Spleen (tissue), 11 donors: ENCODE measurements around the gene OR1F1. TPM values are rescaled to one million over a fixed set of nuclear protein-coding genes. Genes with fewer than 3 reads are reported as not detected.

Experiments
- DNase-seq: peaks from one replicate; pipeline ENCODE4 v3.0.0-alpha.2; 2020
- H3K27ac ChIP-seq, 8 donors: fragments of 200-600 bp; sonication (generic) in 7 of 8; 1 replicate in 4 of 8; 2 replicates in 4 of 8; pipeline versions ENCODE4 v1.5.0 to v1.8.0; 2016 to 2021; ENCODE audit warnings: inconsistent platforms in 4 of 8, mild to moderate bottlenecking in 4 of 8, moderate library complexity in 1 of 8
- H3K27me3 ChIP-seq, 7 donors: fragments of 200-600 bp; sonication (generic) in 6 of 7; replicated peaks in 1 of 7; 1 replicate in 4 of 7; 2 replicates in 3 of 7; pipeline versions ENCODE4 v1.5.0 to v1.8.0; 2016 to 2021; ENCODE audit warnings: inconsistent platforms in 3 of 7, mild to moderate bottlenecking in 1 of 7
- H3K36me3 ChIP-seq, 6 donors: fragments of 200-600 bp; sonication (generic) in 5 of 6; 1 replicate in 4 of 6; 2 replicates in 2 of 6; pipeline versions ENCODE4 v1.5.0 to v1.8.0; 2016 to 2021; ENCODE audit warnings: inconsistent platforms in 2 of 6
- H3K4me1 ChIP-seq, 6 donors: fragments of 200-600 bp; sonication (generic) in 5 of 6; 1 replicate in 3 of 6; 2 replicates in 3 of 6; pipeline versions ENCODE4 v1.5.0 to v1.8.0; 2016 to 2021; ENCODE audit warnings: inconsistent platforms in 3 of 6
- H3K4me3 ChIP-seq, 8 donors: fragments of 200-600 bp; sonication (generic) in 7 of 8; 1 replicate in 4 of 8; 2 replicates in 4 of 8; pipeline versions ENCODE4 v1.5.0 to v1.8.0; 2016 to 2021; ENCODE audit warnings: inconsistent platforms in 4 of 8, mild to moderate bottlenecking in 4 of 8, moderate library complexity in 2 of 8
- H3K9me3 ChIP-seq, 8 donors: fragments of 200-600 bp; sonication (generic) in 7 of 8; 1 replicate in 4 of 8; 2 replicates in 4 of 8; pipeline versions ENCODE4 v1.5.0 to v1.8.0; 2016 to 2021; ENCODE audit warnings: inconsistent platforms in 4 of 8
- CTCF ChIP-seq, 11 experiments: fragments of 200-600 bp in 7 of 11; fragments of 450-650 bp in 4 of 11; sonication (generic) in 4 of 11; IDR thresholded peaks in 8 of 11; conservative IDR thresholded peaks in 3 of 11; 1 replicate in 7 of 11; 2 replicates in 4 of 11; pipeline versions ENCODE4 v1.4.0 to v1.8.0; 2016 to 2021; ENCODE audit warnings: antibody characterized with exemption in 11 of 11, inconsistent platforms in 4 of 11, mild to moderate bottlenecking in 1 of 11
- POLR2A ChIP-seq, 3 donors: fragments of 450-650 bp; IDR thresholded peaks; one replicate each; pipeline ENCODE4 v1.5.1; 2017; ENCODE audit warnings: antibody characterized with exemption in 3 of 3, mild to moderate bottlenecking in 1 of 3
- POLR2AphosphoS5 ChIP-seq, 3 donors: sonication (generic); formaldehyde crosslinking; IDR thresholded peaks; one replicate each; pipeline ENCODE4 v1.5.1; 2017; ENCODE audit warnings: antibody characterized with exemption in 3 of 3
- WGBS, 5 donors: extraction: QIAGEN DNeasy Blood & Tissue Kit in 3 of 5; methylation state at CpG; one replicate each; pipeline versions ENCODE4 v1.1.5 to v1.1.7; 2013 to 2018; 5-methylcytosine and 5-hydroxymethylcytosine counted together
- intact Hi-C: fragments of 100-400 bp; cut with DNase I; formaldehyde crosslinking; loops from one replicate; pipeline ENCODE4 v1.15.0; 2023; ENCODE audit warnings: low total_unique reads
- polyA plus RNA-seq, 3 donors: library from polyadenylated mRNA; stranded (reverse); fragments of 200-250 nt; gene quantifications; one replicate each; pipeline ENCODE4 v1.2.1, GENCODE V29; 2013
- total RNA-seq, 7 donors: library from RNA; depleted of rRNA in 3 of 7; stranded (reverse); fragments of >200 nt in 3 of 7; fragmentation: NEBNext Ultra II Directional in 4 of 7; extraction: Animal tissue kit (Norgen Biotek cat#: 25700) in 4 of 7; gene quantifications; one replicate each; pipeline versions ENCODE4 v1.1.0 to v1.2.1, GENCODE V29; 2016 to 2021
- donor health status: healthy with polysubstance abuse.
- donor health status: DM: no; HTN: no; CAD: no; lungs with moderate emphysema.
- donor health status: DM: no; HTN: no; CAD: no.
- donor health status: Bipolar disorder and iron deficiency.
- donor health status: healthy.
- donor health status: DM: no; HTN: no; CAD: no.
- donor health status: DM: yes; HTN: yes; CAD: no.

Gene OR1F1
- total and polyA plus RNA-seq, 10 donors, result not detected

GRCh38 chr16:3173892-3174617 lies 13.9 kb upstream of the OR1F1 start:
- Histone ChIP-seq H3K27me3 (peaks cover 21 to 100% (median 95%) of the 10 kb centered on the region in 7 donors), H3K4me3 (peak overlapping the region in 1 of 8 donors; percentile 33), H3K9me3 (no peaks in the 10 kb centered on the region), H3K36me3 (no peaks in the 10 kb centered on the region), H3K27ac (no peak overlapping the region), H3K4me1 (peaks cover 20 to 47% (median 38%) of the 10 kb centered on the region in 6 donors)
- intact Hi-C loops, result no loop called here
- DNase-seq, result peak; percentile 41
- 3 to 7% (median 4%) methylated on average over 24 of the region's 24 CpGs for WGBS, 5 donors
- TF ChIP-seq POLR2AphosphoS5 (IDR thresholded peaks at IDR 0.05) (no peak), CTCF (IDR thresholded peaks at IDR 0.05 in 8 of 11, conservative IDR thresholded peaks at IDR 0.05 in 3 of 11) (no peak), POLR2A (IDR thresholded peaks at IDR 0.05) (no peak)

- peaks cover 19 to 100% (median 94%) of the 10 kb centered on the region in 7 donors for H3K27me3 ChIP-seq
- intact Hi-C loops, result no loop called here
Observed at GRCh38 chr16:3174618-3175148, 13.3 kb upstream of the OR1F1 start.

GRCh38 chr16:3175157-3176093 lies 12.6 kb upstream of the OR1F1 start:
- 12 to 22% (median 16%) methylated on average over 18 to 39 of the region's 39 CpGs for WGBS, 5 donors
- TF ChIP-seq POLR2AphosphoS5 (IDR thresholded peaks at IDR 0.05) (no peak), CTCF (IDR thresholded peaks at IDR 0.05 in 8 of 11, conservative IDR thresholded peaks at IDR 0.05 in 3 of 11) (no peak), POLR2A (IDR thresholded peaks at IDR 0.05) (no peak)
- Histone ChIP-seq H3K27me3 (peaks cover 14 to 100% (median 94%) of the 10 kb centered on the region in 7 donors), H3K9me3 (no peaks in the 10 kb centered on the region), H3K27ac (no peak overlapping the region), H3K4me1 (peaks cover 18 to 42% (median 35%) of the 10 kb centered on the region in 6 donors), H3K36me3 (no peaks in the 10 kb centered on the region), H3K4me3 (no peak overlapping the region)
- peak; percentile 51 for DNase-seq
- intact Hi-C loops, result no loop called here

More at GRCh38 chr16:3174618-3175148, 13.3 kb upstream of the OR1F1 start:
- Histone ChIP-seq H3K9me3 (no peaks in the 10 kb centered on the region), H3K27ac (no peak overlapping the region), H3K4me1 (peaks cover 20 to 47% (median 38%) of the 10 kb centered on the region in 6 donors), H3K4me3 (no peak overlapping the region), H3K36me3 (no peaks in the 10 kb centered on the region)
- TF ChIP-seq CTCF (IDR thresholded peaks at IDR 0.05 in 8 of 11, conservative IDR thresholded peaks at IDR 0.05 in 3 of 11), result no peak
- TF ChIP-seq POLR2AphosphoS5 (IDR thresholded peaks at IDR 0.05), result no peak
- no peak for TF ChIP-seq POLR2A (IDR thresholded peaks at IDR 0.05)
- WGBS, 5 donors, result 19 to 23% (median 20%) methylated on average over 27 to 28 of the region's 28 CpGs
- peak; percentile 43 for DNase-seq
